NCI-H146 treated with DMSO at 0.1 percent for 48 hours (cell line): ENCODE measurements around the gene EFNA3.

Source experiments
- DNase-seq: peaks from one replicate; lab custom pipeline; 2025; ENCODE audit not compliant: unreplicated experiment; lab: John Stamatoyannopoulos, UW

The EFNA3 gene

DNA sequence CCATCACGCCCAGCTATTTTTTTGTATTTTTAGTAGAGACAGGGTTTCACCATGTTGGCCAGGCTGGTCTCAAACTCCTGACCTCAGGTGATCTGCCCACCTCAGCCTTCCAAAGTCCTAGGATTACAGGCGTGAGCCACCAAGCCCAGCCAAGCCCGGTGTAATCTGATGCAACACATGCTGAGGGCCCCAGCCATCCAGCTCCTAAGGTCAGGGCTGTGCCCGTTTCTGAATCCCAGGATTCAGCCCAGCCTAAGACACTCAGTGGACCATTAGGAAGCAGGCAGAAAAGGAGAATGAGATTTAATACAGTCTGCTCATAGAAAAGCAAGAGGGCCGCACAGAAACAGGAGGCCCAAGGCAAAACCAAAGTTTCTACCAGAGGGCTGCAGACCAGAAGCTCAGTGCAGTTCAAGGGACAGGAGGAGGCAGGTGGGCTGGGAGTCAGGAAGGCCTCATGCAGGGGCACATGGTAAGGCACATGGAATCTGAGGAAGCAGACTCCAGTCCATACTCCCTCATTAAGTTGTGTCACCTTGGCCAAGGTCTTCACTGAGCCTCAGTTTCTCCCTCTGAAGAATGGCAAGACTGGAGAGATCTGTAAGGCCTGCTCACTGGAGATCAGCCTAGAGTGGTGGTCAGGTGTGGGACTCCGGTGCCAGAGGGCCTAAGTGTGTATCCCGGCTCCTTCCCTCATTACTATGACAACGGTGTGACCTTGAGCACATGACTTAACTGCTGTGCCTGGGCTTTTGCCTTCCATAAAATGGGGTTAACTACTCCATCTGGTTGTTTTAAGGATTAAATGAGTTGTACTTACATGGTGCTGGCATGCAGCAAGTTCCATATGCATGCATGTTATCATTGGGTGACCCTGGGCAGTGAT, 29.9 kb upstream of the EFNA3 start:
- DNase-seq = no peak

DNA sequence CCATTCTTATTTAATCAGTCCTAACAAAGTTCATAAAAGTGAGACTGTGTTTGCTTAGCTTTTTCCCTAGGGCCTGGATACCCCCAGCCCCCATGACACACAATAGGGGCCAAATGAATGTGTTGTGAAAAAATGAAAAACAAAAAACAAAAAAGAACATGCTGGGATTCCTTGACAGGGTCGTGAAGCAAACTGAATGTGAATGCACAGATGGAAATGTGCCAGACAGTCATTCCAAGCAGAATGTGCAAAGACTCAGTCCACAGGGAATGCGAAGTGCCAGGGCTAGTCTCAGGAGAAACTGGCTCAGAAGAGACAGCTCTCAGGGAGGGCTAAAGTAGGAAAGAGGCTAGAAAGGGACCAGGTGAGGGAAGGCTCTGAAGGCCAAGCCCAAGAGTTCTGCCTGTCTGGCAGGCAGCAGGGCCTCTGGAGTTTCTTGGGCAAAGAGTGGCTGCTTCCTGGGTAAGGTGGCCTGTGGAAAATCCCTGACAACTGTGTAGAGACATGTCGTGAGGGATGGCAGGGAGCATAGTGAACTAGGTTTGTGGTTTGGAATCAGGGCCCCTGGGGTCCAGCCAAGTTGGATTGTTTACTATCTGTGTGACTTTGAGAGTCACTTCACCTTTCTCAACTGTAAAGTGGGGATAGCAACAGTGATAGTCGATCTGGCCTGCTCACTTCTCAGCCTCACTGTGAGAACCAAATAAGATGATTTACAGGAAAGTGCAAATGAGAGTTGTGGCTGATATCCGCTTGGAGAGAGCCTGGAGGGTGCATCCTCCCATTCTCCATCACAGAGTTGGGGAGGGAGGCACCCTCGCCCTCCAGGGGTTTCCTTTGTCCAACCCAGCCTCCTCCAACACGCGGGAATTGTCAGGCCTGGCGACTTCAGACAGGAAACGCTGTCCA, 28.7 kb upstream of the EFNA3 start:
- no peak for DNase-seq

DNA sequence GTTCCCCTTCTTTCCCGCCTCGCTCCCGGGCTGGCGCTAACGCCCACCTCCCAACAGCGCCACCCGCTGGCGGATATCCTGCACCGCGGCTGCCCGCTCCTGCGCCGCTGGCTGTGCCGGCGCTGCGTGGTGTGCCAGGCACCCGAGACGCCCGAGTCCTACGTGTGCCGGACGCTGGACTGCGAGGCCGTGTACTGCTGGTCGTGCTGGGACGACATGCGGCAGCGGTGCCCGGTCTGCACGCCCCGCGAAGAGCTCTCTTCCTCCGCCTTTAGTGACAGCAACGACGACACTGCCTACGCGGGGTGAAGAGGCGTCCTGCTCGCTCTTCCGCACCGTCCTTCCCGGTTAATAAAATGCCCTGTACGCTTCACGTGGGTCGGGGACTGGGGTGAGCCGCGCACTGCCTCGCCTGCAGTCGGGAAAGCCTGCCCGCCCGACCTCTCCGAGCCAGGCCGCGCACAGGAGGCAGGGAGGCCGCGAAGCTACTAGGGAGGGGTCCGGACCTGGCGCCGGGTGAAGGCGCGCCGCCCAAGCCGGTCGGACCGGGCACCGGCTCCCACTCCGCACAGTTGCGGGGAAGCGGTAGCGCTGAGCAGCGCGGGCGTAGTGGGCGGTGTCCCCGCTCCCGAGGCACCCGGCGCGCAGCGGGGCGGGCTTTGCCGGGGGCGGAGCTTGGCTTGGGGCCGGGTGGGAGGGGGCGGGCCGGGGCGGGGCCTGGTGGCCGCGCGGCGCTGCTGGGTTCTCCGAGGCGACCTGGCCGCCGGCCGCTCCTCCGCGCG, 27.9 kb upstream of the EFNA3 start, which contains the start of gene ADAM15:
ADAM15 (plus strand) TSS at position 757 of the 782 bp plus-strand sequence. CDS start 71 bp downstream, outside the sequence.
- peak; percentile 49 for DNase-seq

DNA sequence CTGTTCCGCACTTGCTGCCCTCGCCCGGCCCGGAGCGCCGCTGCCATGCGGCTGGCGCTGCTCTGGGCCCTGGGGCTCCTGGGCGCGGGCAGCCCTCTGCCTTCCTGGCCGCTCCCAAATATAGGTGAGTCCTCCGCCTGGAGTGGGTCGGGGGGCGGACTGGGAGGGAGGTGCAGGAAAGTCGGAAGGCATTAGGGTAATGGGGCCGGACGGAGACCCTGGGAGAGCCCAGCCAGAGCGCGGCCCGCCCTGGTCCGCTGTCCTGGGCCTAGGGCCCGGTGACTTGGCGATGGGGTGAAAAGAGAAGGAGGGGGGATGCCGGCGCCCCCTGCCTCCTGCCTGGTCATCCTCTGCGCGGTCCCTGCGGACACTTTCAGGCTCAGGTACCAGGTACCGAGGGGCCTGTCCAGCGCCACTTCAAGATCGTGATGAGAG, 27.3 kb upstream of the EFNA3 start:
- DNase-seq = no peak

DNA sequence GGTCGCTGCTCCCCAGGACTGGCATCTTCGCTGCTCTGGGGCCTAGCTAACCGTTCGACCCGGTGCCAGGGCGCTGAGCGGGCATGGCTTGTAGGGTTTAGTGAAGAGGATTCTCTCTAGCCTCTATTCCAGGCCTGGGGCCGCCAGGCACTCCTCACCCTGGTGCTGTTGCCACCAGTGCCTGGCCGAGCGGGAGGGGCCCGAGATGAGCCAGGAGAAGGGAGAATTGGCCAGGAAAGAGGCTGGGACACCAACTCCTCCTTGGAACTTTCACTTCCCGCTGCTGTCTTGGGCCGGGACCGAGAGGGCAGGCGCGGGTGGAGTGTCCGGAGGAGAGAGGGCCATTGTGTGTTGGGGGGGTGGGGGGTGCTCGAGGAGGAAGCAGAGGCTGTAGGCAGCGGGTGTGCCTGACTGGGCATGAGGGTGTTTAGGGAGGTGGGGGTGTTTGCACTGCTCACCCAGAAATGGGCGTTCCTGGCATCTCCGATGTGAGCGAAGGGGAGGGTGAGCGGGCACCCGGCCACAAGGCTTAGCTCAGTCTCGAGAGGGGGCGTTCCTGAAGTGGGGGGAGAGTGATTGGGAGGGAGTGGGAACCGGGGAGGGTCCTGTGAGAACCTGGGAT, 26.7 kb upstream of the EFNA3 start:
- peak; percentile 8 for DNase-seq

DNA sequence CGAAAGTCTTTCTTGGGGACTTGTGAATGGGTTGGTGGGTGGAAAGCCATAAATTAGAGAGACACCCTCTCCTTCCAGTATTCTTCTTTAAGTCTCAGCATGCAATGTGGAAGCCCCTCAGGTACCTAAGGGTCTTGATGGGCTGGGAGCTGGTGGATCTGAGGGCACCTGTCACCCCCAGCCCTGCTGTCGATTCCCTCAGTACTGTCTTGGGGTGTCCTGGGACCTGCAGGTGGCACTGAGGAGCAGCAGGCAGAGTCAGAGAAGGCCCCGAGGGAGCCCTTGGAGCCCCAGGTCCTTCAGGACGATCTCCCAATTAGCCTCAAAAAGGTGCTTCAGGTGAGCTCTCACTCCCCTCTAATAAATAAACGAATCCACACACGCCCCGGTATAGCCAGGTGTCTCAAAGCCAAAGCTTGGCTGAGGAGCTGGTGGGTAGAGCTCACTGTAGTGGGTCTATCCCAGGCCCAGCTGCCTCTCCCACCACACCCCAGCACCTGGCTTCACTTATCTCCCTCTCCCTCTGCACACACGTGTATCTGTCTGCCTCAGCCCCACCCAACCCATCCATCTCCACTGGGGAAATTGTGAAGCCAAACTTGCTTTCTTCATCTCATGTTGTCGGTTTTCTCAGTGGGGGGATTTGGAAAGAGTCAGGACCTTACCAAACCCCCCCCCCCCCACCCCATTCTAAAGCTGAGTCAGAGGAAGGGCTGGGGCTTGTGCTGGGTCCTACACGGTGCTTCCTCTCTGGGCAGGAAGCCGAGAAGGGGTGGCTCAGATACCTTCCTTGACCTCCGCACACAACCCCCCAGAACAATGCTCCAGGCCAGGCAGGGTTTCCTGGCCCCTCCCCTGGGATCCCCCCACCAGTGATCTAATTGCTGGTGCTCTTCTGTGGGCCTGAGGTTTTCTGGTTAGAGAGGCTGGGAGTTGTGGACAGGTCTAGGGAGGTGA, 25.9 kb upstream of the EFNA3 start:
- DNase-seq = no peak

DNA sequence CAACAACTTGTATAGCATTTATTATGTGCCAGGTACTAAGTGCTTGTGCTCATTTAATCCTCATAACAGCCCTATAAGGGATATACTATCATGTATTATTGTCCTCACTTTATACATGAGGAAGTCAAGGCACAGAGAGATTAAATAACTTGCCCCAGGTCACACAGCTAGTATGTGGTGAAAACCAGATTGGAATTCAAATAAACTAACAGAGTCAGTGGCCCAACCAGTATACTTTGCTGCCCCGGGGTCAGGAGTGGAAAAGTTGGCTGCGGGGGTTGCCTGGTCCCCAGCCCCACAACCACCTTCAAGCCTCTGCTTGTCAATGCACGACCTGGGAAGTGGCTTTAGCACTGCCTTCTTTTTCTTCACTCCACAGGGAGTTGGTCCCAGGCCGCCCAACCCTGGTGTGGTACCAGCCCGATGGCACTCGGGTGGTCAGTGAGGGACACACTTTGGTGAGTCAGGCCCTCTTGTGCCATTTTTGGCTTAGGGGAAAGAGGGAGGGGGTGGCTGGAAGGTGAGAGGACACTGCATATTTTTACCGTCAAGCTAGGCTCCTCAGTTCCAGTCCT, 25.0 kb upstream of the EFNA3 start:
- no peak for DNase-seq

DNA sequence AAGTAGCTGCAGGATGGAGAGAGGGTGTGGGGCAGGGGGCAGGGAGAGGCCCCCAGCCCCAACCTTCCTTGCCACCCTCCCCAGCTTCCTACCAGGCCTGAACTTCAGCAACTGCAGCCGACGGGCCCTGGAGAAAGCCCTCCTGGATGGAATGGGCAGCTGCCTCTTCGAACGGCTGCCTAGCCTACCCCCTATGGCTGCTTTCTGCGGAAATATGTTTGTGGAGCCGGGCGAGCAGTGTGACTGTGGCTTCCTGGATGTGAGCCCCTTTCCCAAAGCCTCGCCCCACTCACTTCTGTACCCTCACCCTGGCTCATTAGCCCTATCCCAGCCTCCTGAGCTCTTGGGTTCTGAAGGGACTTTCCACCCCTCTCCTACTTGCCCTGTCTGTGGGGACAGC, 21.5 kb upstream of the EFNA3 start:
- DNase-seq = no peak

DNA sequence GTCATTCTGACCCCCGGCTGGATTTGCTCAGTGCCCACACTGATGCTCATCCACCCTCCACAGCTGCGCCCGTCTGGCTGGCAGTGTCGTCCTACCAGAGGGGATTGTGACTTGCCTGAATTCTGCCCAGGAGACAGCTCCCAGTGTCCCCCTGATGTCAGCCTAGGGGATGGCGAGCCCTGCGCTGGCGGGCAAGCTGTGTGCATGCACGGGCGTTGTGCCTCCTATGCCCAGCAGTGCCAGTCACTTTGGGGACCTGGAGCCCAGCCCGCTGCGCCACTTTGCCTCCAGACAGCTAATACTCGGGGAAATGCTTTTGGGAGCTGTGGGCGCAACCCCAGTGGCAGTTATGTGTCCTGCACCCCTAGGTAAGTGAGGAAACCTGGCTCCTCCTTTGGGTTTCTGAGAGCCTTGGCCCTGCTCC, 20.8 kb upstream of the EFNA3 start:
- no peak for DNase-seq

DNA sequence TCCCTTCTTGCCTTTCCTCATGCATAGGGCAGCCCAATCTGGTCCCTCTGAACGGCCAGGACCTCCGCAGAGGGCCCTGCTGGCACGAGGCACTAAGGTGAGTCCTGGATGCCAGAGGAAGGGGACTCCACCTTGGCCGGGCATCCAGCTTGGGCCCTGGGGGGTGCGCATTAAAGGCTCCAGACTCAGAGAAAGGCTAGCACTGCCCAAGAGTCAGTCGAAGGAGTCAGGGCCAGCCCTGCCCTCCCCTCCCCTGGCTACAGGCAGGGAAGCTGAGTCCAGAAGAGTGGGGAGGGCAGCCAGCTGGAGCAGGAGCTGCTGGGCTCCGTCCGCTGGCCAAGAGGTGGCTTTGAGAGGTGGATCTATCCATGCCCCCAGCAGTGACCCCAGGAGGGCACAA, 17.9 kb upstream of the EFNA3 start:
- no peak for DNase-seq

DNA sequence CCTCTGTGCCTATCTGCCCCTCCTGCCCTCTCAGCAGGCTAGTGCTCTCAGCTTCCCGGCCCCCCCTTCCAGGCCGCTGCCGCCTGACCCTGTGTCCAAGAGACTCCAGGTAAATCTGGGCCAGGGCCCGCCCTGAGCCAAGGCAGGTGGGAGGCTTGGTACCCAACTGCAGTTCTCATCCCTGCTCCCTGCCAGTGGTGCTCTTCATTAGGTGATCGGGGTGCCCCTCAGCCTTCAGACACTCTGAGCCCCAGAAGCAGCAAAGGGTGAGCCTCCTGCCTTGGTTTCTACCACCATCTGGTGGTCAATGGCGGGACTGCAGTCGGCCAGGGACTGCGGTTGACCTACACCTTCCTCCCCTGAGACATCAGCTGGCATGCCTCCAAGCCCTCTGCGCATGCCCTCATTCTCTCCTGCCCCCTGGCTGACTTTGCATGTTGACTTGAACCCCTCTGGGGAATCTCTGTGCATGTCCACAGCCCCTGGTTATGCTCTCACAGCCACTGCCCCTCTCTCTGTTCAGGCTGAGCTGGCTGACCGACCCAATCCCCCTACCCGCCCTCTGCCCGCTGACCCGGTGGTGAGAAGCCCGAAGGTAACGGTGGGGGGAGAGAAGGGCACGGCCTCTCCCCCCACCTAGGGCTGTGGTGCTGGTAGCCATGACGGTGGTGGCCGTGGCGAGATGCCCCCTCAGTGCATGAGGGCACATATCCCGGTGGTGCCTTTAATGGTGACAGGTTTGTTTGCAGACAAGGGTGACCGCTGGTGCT, 17.1 kb upstream of the EFNA3 start:
- peak; percentile 42 for DNase-seq

DNA sequence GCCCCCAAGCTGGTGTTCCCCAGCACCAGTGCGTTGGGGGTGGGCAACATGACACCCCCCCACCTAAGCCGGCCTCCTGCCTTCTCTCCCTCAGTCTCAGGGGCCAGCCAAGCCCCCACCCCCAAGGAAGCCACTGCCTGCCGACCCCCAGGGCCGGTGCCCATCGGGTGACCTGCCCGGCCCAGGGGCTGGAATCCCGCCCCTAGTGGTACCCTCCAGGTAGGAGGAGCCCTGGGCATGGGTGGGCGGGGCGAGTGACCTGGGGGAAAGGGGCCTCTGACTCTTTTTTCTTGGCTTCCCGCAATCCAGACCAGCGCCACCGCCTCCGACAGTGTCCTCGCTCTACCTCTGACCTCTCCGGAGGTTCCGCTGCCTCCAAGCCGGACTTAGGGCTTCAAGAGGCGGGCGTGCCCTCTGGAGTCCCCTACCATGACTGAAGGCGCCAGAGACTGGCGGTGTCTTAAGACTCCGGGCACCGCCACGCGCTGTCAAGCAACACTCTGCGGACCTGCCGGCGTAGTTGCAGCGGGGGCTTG, 16.4 kb upstream of the EFNA3 start:
- no peak for DNase-seq

DNA sequence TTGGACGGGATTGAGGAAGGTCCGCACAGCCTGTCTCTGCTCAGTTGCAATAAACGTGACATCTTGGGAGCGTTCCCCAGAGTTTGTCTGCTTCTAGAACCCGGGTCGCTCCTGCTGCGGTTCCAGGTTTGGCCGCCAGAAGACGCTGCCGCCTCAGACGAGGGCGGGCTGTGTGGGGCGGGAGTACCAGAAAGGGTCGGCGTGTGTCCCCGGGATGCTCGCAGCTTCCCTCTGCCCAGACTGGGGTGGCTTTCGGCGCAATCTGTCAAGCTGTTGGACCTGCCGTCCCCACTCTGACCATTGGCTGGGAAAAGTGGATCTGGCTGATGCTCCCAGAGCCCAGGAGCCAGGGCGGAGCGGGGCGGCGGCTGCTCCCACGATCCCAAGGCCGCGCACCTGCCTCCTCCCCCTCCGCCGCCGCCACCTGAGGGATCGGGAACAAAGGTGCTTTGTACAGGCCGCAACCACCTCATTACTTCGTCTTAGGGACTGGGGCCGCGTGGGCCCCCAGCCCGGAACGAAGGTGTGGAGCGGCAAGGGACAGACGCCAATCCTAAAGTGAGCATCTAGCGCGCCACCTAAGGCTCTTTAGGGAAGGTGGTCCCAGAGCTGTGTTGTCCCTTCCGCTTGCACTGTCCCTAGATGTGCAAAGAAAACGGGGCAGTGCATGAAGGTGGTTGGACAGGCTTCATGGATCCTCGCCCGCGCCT, 15.8 kb upstream of the EFNA3 start:
- DNase-seq = no peak

DNA sequence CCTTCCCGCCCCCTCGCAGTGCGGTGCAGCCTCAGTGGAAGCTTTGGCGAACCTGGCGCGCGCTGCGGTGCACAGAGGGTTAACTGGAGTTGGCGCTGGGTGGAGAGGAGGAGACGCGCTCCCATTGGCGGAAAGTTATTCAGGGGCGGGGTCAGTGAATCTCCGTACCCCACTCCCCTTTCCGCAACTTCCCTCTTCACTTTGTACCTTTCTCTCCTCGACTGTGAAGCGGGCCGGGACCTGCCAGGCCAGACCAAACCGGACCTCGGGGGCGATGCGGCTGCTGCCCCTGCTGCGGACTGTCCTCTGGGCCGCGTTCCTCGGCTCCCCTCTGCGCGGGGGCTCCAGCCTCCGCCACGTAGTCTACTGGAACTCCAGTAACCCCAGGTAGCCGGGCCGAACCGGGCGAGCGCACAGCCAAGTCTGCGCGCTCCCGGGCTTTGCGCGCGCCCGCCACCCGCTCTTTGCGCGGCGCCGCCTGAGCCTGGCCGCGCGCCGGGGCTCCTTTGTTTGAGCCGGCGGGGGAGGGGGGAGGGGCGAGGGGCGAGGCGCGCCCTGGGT, 15.0 kb upstream of the EFNA3 start, which contains the start of gene EFNA4:
EFNA4 (plus strand) TSS at position 191 of the 561 bp plus-strand sequence; CDS start at position 275, 84 bp downstream.
- peak; percentile 13 for DNase-seq

DNA sequence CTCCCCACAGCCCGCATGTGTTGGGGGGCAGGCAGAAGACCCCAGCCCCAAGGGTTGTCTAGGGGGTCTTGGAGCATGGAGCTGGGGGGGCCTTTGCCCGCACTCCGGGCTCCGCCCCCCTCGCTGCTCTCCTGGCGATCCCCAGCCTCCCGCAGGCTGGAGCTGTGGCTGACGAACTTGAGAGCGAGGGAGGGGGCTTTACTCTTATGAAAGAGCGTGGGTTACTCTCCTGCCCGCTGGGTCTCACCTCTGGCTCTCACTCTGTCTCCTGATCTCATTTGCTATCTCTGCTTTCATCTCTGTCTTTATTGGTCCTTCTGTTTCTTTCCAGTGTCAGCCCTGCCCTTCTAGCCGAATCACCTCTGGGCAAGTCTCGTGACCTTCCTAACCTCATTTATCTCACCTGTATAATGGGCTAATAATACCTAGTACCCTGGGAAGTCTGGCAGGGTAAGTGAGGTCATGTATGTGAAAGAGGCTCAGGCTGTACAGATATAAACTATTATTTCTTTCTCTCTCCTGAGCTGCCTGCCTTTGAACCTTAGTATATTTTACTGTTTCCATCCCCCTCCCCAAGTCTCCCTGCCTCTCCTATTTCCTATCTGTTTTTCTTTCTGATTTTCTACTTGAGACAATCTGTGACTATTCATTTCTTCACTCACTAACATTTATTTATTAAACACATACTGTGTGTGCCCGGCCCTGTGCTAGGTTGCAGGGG, 14.4 kb upstream of the EFNA3 start:
- DNase-seq = peak; percentile 5

DNA sequence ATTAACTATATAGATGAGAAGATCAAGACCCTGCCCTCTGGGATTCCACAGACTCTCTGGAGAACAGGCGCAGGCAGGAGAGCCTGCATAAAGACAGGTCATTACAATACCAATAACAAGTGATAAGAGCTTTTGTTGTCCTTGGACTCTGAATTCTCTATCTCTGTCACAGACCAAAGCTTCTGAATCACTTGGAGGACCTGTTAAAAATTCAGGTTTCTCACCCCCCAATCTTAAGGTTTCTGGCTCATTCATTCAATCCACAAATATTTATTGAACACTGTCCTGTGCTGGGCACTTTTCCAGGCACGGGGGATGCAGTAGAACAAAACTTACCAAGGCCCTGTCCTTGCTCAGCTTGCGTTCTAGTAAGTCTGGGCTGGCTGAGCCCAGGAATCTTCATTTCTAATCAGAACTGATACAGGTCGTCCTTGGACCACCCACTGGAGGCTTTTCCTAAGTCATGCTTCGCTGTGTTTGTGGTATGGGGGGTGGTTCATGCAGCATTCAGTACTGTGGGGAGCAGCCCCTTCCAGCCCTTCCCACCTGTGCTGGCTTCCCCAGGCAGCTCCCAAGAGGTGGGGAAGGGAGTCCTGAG, 13.7 kb upstream of the EFNA3 start:
- no peak for DNase-seq
